NOMO-1 treated with dmso at 0.1 percent for 144 hours (cell line): ENCODE measurements around the gene ZNF575.
"Not testable (repeated sequence)": the region's sequence is repeated elsewhere in the genome, so short reads cannot be mapped to it uniquely, and the experiment has no call there.

Source experiments
- DNase-seq: peaks from one replicate; lab custom pipeline; 2025; ENCODE audit not compliant: unreplicated experiment; lab: John Stamatoyannopoulos, UW

ZNF575 gene

GRCh38 chr19:43541920-43542650 lies 9.1 kb downstream of the ZNF575 start:
- no peak for DNase-seq

DNA sequence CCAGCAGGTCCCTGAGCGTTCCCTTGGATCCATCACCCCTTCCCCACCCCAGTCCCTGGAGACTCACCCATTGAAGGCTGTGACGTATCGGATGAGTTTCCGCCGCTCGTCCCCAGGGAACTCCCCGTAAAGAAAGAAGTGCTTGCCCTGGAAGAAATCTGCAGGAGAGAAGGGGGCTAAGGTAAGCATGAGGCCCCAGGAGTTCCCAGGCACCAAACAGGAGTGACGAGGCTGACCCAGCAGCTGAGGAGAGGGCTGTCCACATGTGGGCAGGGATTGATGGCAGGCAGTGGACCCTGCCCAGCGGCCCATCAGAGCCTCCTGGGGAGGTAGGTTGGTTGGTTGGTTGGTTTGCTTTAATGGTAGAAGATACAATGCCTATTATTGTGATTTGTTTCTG lies 11.1 kb downstream of the ZNF575 start:
- DNase-seq = no peak

GRCh38 chr19:43545276-43545675 lies 12.3 kb downstream of the ZNF575 start:
- no peak for DNase-seq

GRCh38 chr19:43545981-43546380 lies 13.0 kb downstream of the ZNF575 start:
- DNase-seq = no peak

DNA sequence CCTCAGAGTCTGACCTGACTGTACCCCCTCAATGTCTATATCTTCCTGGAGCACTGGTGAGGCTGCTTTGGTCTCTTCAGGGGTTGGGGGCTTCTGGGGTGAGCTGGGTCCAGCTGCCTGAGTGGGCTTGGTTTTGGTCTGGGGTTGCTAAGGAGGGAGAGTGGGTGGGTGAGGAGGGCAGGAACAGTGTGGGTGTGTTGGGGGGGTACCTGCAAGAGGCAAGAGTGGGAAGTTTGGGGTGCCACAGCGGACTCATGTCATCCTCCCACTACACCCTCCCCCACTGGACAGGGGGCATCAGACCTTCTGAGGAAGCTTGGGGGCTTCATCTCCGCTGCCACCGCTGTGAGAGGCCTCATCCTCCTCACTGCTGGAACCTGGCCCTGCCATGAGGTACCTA lies 13.6 kb downstream of the ZNF575 start:
- DNase-seq = no peak

GRCh38 chr19:43547926-43548325 lies 14.9 kb downstream of the ZNF575 start:
- not testable (repeated sequence) for DNase-seq

DNA sequence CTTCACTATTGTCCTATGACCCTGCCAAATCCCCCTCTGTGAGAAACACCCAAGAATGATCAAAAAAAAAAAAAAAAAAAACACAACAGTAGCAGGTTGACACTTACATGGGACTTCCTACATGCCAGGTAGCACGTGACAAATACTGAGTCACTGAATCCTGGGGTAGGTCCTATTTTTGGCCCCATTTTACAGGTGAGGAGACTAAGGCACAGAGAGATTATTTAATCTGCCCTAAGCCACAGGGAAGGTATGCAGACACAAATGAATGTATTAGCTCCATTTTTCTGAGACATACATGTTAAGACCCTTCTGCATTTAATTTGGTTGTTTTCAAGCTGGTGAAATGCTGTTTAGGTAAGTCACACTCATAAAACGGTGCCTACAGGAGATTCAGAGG lies 15.7 kb downstream of the ZNF575 start:
- DNase-seq = no peak

DNA sequence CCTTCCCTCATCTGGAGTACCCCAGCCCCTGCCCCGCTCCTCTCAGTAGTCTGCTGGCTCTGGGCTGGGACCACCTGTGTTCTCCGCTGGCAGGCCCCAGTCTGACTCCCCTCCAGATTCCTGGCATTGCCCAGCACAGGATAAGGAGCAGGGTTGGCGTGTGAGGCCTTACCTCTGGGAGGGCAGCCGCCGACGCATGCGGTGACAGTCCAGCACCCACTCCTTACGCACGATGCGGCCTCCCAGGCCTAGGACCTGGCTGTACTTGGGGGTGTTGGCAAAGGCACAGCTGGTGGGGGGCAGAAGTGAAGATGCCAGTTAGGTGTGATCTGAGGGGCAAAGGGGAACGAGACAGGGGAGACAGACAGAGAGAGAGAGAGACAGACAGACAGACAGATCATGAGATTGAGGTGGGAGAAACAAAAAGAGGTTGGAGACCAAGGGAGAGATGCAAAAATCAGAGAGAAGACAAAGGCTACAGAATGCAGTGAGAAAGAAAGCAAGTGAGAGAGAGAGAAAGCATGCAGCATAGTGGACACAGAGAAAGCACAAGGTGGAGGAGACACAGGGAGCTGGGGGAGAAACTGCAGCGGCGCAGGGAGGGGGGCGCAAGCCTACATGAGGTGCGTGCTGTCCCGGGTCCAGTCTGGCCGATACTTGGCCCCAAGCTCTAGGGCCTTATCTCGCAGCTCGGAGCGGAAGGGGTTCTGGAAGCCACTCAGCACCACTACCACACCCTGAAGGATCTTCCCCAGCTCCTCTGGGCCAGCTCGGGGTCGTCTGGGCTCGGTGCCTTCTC lies 18.6 kb downstream of the ZNF575 start:
- no peak for DNase-seq

DNA sequence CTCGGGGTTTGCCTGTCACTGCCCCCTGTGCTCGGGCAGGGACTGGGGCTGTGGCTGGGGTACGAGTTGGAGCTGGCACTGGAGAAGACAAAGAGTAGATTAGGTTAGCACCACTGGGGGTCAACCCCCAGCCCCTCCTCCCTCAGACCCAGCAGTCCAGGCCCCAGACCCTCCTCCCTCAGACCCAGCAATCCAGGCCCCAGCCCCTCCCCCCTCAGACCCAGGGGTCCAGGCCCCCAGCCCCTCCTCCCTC lies 19.1 kb downstream of the ZNF575 start:
- DNase-seq = no peak

DNA sequence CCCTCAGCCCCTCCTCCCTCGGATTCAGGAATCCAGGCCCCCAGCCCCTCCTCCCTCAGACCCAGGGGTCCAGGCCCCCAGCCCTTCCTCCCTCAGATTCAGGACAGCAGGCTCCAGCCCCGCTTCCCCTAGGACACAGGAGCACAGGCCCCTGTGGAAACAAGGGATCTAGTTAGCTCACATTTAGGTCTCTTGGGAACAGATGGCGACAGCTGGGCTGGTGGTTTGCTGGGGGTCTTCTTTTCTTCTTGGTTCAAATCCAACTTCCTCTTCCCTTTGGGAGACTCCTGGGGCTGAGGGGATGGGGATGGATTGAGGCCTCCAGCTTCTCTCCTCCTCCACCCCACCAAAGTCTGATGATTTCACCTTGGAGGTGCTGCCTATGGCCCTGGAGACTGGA lies 19.6 kb downstream of the ZNF575 start:
- DNase-seq = no peak

GRCh38 chr19:43553656-43554055 lies 20.7 kb downstream of the ZNF575 start:
- no peak for DNase-seq

GRCh38 chr19:43554317-43554895 lies 21.4 kb downstream of the ZNF575 start:
- no peak for DNase-seq

- peak; percentile 49 for DNase-seq
These were observed 22.3 kb downstream of the ZNF575 start for GRCh38 chr19:43555185-43555770.

GRCh38 chr19:43560687-43561086 lies 27.7 kb downstream of the ZNF575 start:
- DNase-seq = no peak

DNA sequence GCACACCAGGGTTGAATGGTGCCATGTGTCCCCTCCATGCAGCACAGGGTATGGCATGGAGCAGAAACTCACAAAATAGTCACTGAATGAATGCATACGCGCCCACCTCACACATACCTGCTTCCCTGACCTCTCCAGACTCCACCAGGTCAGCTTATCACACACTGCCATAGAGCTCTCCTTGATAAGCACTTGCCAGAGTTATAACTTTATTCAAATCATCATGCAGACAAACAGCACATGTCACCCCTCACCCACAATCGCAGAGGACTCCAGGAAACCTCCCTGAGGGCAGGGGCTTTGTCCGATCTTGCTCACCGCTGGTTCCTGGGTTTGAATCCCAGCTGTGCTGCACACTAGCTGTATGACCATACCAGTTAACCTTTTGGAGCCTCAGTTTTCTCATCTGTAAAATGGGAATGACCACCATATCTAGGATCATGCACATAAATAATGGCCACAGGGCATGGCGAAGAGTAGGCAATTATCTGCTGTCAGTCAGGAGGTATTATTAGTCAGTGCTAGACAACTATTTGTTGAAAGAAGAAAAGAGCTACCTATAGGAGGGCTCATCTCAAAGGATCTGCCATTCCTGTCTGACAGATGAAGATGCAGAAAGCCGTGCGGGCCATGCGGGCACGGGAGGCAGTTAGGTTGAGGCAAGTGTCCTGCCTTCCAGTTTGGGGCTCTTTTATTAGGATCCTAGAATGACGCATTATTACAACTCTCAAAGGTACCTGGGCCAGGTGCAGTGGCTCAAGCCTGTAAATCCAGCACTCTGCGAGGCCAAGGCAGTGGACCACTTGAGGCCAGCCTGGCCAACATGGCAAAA lies 28.4 kb downstream of the ZNF575 start:
- no peak for DNase-seq

DNA sequence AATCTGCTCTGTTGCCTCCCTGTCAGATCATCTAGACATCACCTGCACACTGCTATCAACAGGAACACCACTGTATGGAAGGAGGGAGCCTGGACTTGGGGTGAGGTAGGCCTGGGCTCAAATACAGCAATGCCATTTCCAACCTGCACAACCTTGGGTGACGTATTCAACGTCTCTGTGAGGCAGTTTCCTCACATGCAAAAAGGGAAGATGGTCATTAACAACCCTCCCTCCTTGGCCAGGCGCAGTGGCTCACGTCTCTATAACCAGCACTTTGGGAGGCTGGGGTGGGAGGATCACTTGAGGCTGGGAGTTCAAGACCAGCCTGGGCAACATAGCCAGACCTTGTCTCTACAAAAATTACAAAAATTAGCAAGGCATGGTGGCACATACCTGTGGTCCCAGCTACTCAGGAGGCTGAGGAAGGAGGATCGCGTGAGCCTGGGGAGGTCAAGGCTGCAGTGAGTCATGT lies 29.3 kb downstream of the ZNF575 start:
- DNase-seq = no peak

DNA sequence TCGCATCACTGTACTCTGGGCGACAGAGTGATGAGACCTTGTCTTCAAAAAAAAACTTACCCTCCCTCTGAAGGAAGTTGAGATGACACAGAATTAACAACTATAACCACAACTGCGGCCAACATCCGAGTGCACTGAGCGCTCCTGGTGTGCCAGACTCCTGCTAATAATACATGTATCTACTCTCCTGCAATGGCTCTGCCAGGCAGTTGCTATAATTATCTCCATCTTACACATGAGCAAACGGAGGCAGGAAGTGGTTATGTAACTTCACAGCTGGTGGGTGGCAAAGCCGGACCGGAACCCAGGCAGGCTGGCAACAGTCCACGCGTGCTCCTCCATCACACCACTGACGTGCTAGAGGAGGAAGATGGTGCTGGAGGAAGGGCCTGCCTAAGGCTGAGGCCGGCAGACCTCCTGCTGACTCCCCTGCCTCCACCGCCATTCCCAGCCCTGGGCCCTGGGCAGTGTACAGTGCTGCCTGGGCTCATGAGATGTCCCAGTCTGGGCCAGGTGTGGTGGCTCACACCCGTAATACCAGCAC lies 29.8 kb downstream of the ZNF575 start:
- DNase-seq = peak; percentile 97

DNA sequence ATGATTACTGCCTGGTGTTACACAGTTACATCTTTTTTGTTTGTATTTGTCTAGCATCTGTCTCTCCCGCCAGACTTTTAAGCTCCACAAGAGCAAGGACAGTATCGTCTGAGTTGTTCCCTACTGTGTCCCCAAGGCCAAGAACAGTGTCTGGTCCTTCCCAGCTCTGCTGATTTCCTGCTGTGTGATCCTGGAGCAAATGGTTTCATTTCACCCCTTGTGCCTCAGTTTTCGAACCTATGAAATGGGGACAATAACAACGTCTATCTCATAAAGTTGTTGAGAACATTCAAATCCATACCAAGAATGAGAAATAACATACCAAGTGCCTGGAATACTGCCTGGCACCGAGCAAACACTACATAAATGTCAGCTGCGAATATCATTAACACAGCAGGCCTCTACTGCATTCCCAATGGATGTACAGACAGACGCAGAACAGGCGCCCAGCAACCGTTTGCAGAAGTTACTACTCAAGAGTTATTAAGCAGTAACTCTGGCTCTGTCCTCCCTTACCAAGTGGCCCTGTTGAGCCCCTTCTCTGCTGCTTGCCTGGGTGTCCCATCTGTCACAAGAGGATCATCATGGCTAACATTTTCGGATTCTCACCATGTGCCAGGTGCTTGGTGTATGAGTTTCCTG lies 30.9 kb downstream of the ZNF575 start:
- no peak for DNase-seq

GRCh38 chr19:43564800-43565199 lies 31.8 kb downstream of the ZNF575 start:
- DNase-seq = no peak

- DNase-seq = no peak
These were observed 36.7 kb downstream of the ZNF575 start for GRCh38 chr19:43569657-43570056.
